GM18519 (cell line): ENCODE data around the gene CREM.
"Not testable (repeated sequence)": the region's sequence is repeated elsewhere in the genome, so short reads cannot be mapped to it uniquely, and the experiment has no call there.

ENCODE experiments used
- ATAC-seq: cut with Tn5 transposase; IDR thresholded peaks from one replicate; pipeline ENCODE4 v1.9.1; 2021; ENCODE audit warnings: mild to moderate bottlenecking, moderate library complexity; ENCODE audit not compliant: unreplicated experiment, low FRiP score

The CREM gene

GRCh38 chr10:35126530-35127288 lies at the start of gene CREM:
CREM (plus strand) TSS chr10:35126846; CDS start chr10:35137836, 10,990 bp downstream.
- peak; percentile 75 for ATAC-seq

GRCh38 chr10:35079265-35079664 lies 47.4 kb upstream of the CREM start:
- ATAC-seq = no peak

GRCh38 chr10:35079763-35080162 lies 46.9 kb upstream of the CREM start:
- no peak for ATAC-seq

GRCh38 chr10:35080261-35080660 lies 46.4 kb upstream of the CREM start:
- ATAC-seq = not testable (repeated sequence)

GRCh38 chr10:35083242-35083641 lies 43.4 kb upstream of the CREM start:
- ATAC-seq = no peak

GRCh38 chr10:35089611-35090161 lies 37.0 kb upstream of the CREM start:
- ATAC-seq = no peak

GRCh38 chr10:35090162-35090954 lies 36.3 kb upstream of the CREM start, which contains the start of gene CUL2:
CUL2 (minus strand) TSS chr10:35090341; CDS start chr10:35071317, 19,024 bp downstream.
- ATAC-seq = peak; percentile 90

- no peak for ATAC-seq
Observed at GRCh38 chr10:35091994-35092790, 34.5 kb upstream of the CREM start.

GRCh38 chr10:35092851-35093250 lies 33.8 kb upstream of the CREM start:
- no peak for ATAC-seq

GRCh38 chr10:35096312-35096711 lies 30.3 kb upstream of the CREM start:
- ATAC-seq = no peak

- no peak for ATAC-seq
Observed at GRCh38 chr10:35097510-35097909, 29.1 kb upstream of the CREM start.

- no peak for ATAC-seq
Observed at GRCh38 chr10:35103882-35104281, 22.8 kb upstream of the CREM start.

GRCh38 chr10:35112571-35112970 lies 14.1 kb upstream of the CREM start:
- no peak for ATAC-seq

GRCh38 chr10:35119378-35119777 lies 7.3 kb upstream of the CREM start:
- ATAC-seq = no peak

GRCh38 chr10:35124540-35124939 lies 2.1 kb upstream of the CREM start:
- no peak for ATAC-seq

GRCh38 chr10:35126062-35126529 lies 550 bp upstream of the CREM start:
- no peak for ATAC-seq

GRCh38 chr10:35127289-35127891 lies 744 bp downstream of the CREM start:
- ATAC-seq = no peak

- ATAC-seq = no peak
Observed at GRCh38 chr10:35129185-35129674, 2.6 kb downstream of the CREM start.

GRCh38 chr10:35130663-35131062 lies 4.0 kb downstream of the CREM start:
- no peak for ATAC-seq

- no peak for ATAC-seq
Observed at GRCh38 chr10:35132727-35133126, 6.1 kb downstream of the CREM start.
